Right lobe of liver (tissue), 4 donors: Measurements from ENCODE around the gene NEDD4L.
A peak's percentile ranks its signal among the peaks of the same experiment; 100 is the strongest.

Experiments
- CTCF ChIP-seq, 4 donors: fragments of 200-600 bp in 3 of 4; fragments of 450-650 bp in 1 of 4; IDR thresholded peaks; one replicate each; pipeline versions ENCODE4 v1.5.1 to v1.8.0; 2016 to 2022; ENCODE audit warnings: antibody characterized with exemption in 4 of 4, mild to moderate bottlenecking in 2 of 4
- POLR2A ChIP-seq: fragments of 450-650 bp; IDR thresholded peaks from one replicate; pipeline ENCODE4 v1.6.1; 2017; ENCODE audit warnings: antibody characterized with exemption, mild to moderate bottlenecking
- donor health status: DM: no; HTN: no; CAD: no.
- donor health status: DM: no; HTN: no; CAD: no.
- donor health status: DM: no; HTN: yes; CAD: no.

GRCh38 chr18:58128381-58129374, 84.7 kb downstream of the NEDD4L start:
- TF ChIP-seq CTCF (IDR thresholded peaks at IDR 0.05) (peak in 2 of 4 donors; percentile 18 to 22), POLR2A (no peak)
